ENCODE data around the gene SGTA. TPM values are rescaled to one million over a fixed set of nuclear protein-coding genes. Genes with fewer than 3 reads are reported as not detected.

Gene SGTA
- total and polyA plus RNA-seq, 7 donors, result 63.4 to 186 (median 99.1) TPM

GRCh38 chr19:2774083-2774679 lies 8.9 kb downstream of the SGTA start:
- intact Hi-C loops (cut with DNase I), result no loop called here
- Histone ChIP-seq H3K4me3 (peak overlapping the region; percentile 27), H3K27ac (peak overlapping the region; percentile 76), H3K36me3 (ENCODE audit: insufficient read depth in 1 of 2, low read depth in 1 of 2) (no peaks in the 10 kb centered on the region), H3K9me3 (no peaks in the 10 kb centered on the region), H3K4me1 (peaks cover 75% of the 10 kb centered on the region), H3K27me3 (ENCODE audit: insufficient read depth in 3 of 3, low read length in 2 of 3) (no peaks in the 10 kb centered on the region)
- DNase-seq (peak in 1 of 2 donors; percentile 57), ATAC-seq (peak; percentile 9 to 50 (median 16))
- no peak for TF ChIP-seq CTCF (IDR thresholded peaks at IDR 0.05)
- 52 to 58% (median 56%) methylated on average over 32 of the region's 32 CpGs for WGBS, 3 donors

GRCh38 chr19:2771786-2772674 lies 11.0 kb downstream of the SGTA start:
- peak; percentile 69 to 86 (median 80) for ATAC-seq

GRCh38 chr19:2770055-2771013 lies 12.7 kb downstream of the SGTA start:
- DNase-seq (peak; percentile 44 to 63), ATAC-seq (peak; percentile 70 to 77 (median 74))
- Histone ChIP-seq H3K9me3 (no peaks in the 10 kb centered on the region), H3K4me1 (peaks cover 48% of the 10 kb centered on the region), H3K4me3 (peak overlapping the region; percentile 24), H3K27me3 (ENCODE audit: insufficient read depth in 3 of 3, low read length in 2 of 3) (no peaks in the 10 kb centered on the region), H3K36me3 (ENCODE audit: insufficient read depth in 1 of 2, low read depth in 1 of 2) (peaks cover 4 to 33% of the 10 kb centered on the region in 2 donors), H3K27ac (peak overlapping the region; percentile 87)
- TF ChIP-seq CTCF (IDR thresholded peaks at IDR 0.05), result no peak
- 31 to 42% (median 34%) methylated on average over 40 of the region's 40 CpGs for WGBS, 3 donors
- intact Hi-C loops (cut with DNase I), result no loop called here

More at GRCh38 chr19:2771786-2772674, 11.0 kb downstream of the SGTA start:
- WGBS, 3 donors, result 54 to 65% (median 55%) methylated on average over 28 to 29 of the region's 29 CpGs
- Histone ChIP-seq H3K4me3 (no peak overlapping the region), H3K4me1 (peaks cover 61% of the 10 kb centered on the region), H3K9me3 (no peaks in the 10 kb centered on the region), H3K36me3 (ENCODE audit: insufficient read depth in 1 of 2, low read depth in 1 of 2) (peaks cover 0 to 17% of the 10 kb centered on the region in 2 donors), H3K27ac (peak overlapping the region; percentile 87), H3K27me3 (ENCODE audit: insufficient read depth in 3 of 3, low read length in 2 of 3) (no peaks in the 10 kb centered on the region)
- intact Hi-C loops (cut with DNase I), result no loop called here
- DNase-seq, result peak; percentile 43 to 82
- TF ChIP-seq CTCF (IDR thresholded peaks at IDR 0.05), result no peak

- no peak for DNase-seq
- peaks cover 37% of the 10 kb centered on the region for H3K4me1 ChIP-seq
- ATAC-seq, result no peak
- H3K36me3 ChIP-seq (ENCODE audit: insufficient read depth in 1 of 2, low read depth in 1 of 2), result peaks cover 7 to 45% of the 10 kb centered on the region in 2 donors
- intact Hi-C loops (cut with DNase I), result loop anchor here in 1 of 2 donors (5.0 kb wide), 1 partner anchor 37 kb away; no protein-coding TSS in a partner anchor
- H3K27ac ChIP-seq, result peak overlapping the region; percentile 16
- H3K4me3 ChIP-seq, result no peak overlapping the region
- H3K27me3 ChIP-seq (ENCODE audit: insufficient read depth in 3 of 3, low read length in 2 of 3), result no peaks in the 10 kb centered on the region
- no peak for TF ChIP-seq CTCF (IDR thresholded peaks at IDR 0.05)
- WGBS, 3 donors, result 90 to 96% (median 91%) methylated on average over 8 of the region's 8 CpGs
- no peaks in the 10 kb centered on the region for H3K9me3 ChIP-seq
These were observed 13.9 kb downstream of the SGTA start for GRCh38 chr19:2769218-2769617.

Data from psoas muscle (tissue), 8 donors.